Prostate gland (tissue), 2 donors: ENCODE data around the gene NUP58. TPM values are rescaled to one million over a fixed set of nuclear protein-coding genes. Genes with fewer than 3 reads are reported as not detected.
"Not testable (repeated sequence)": the region's sequence is repeated elsewhere in the genome, so short reads cannot be mapped to it uniquely, and the experiment has no call there.

ENCODE experiments used
- DNase-seq: peaks from one replicate; pipeline ENCODE4 v3.0.0-alpha.2; 2019; ENCODE audit warnings: low spot score
- H3K27ac ChIP-seq, 2 donors: fragments of 200-600 bp; sonication (generic); 2 replicates each; pipeline ENCODE4 v1.5.1; 2017 to 2019
- H3K27me3 ChIP-seq: fragments of 200-600 bp; sonication (generic); replicated peaks from 2 replicates; pipeline ENCODE4 v1.5.1; 2019; ENCODE audit not compliant: insufficient read depth
- H3K36me3 ChIP-seq, 2 donors: fragments of 200-600 bp; sonication (generic); 1 replicate in 1 of 2; 2 replicates in 1 of 2; pipeline versions ENCODE4 v1.5.1 to v1.8.1; 2017 to 2019
- H3K4me1 ChIP-seq: fragments of 200-600 bp; sonication (generic); replicated peaks from 2 replicates; pipeline ENCODE4 v1.5.1; 2019
- H3K4me3 ChIP-seq, 2 donors: fragments of 200-600 bp; sonication (generic); 2 replicates each; pipeline ENCODE4 v1.5.1; 2017 to 2019
- H3K9me3 ChIP-seq: fragments of 200-600 bp; sonication (generic); 2 replicates; pipeline ENCODE4 v1.5.1; 2017
- POLR2A ChIP-seq: fragments of 450-650 bp; IDR thresholded peaks from one replicate; pipeline ENCODE4 v1.6.1; 2016; ENCODE audit warnings: antibody characterized with exemption, mild to moderate bottlenecking
- POLR2AphosphoS5 ChIP-seq: sonication (generic); formaldehyde crosslinking; IDR thresholded peaks from one replicate; pipeline ENCODE4 v1.6.1; 2017; ENCODE audit warnings: antibody characterized with exemption
- WGBS: methylation state at CpG from one replicate; pipeline ENCODE4 v1.1.5; 2018; 5-methylcytosine and 5-hydroxymethylcytosine counted together
- intact Hi-C: fragments of 100-400 bp; cut with DNase I; formaldehyde crosslinking; loops from one replicate; pipeline ENCODE4 v1.14.2; 2022
- total RNA-seq, 2 donors: library from RNA; depleted of rRNA; stranded (reverse); fragments of >200 nt; gene quantifications; one replicate each; pipeline ENCODE4 v1.1.0, GENCODE V29; 2016
- TF ChIP-seq, protein P1 (sequence below), 4 experiments: fragments of 200-600 bp in 2 of 4; fragments of 450-650 bp in 2 of 4; sonication (generic) in 2 of 4; IDR thresholded peaks; 1 replicate in 3 of 4; 2 replicates in 1 of 4; pipeline ENCODE4 v1.5.1; 2016 to 2019; ENCODE audit warnings: antibody characterized with exemption in 4 of 4, mild to moderate bottlenecking in 2 of 4, moderate library complexity in 2 of 4

NUP58 gene
- total RNA-seq, 2 donors from 2014 or later: 35.6 to 143 TPM

DNA sequence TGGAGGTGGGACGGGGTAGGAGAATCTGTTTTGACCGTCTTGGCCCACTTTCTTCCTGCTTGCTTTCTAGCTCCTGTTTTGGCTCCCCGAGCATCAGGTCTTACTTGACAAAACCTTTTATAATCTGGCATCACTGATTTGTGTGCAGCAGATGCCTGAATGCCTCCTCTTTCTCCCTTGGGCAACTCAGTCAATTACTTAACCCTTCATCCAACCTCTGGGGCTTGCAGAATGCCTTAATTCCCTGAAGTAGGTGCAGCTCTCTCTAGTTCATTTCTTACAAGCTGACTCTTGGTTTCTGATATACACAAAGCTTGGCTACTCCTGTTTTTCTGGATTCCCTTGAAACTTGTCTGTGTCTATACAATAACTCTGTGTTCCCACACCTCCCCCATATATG, 5.7 kb upstream of the NUP58 start:
- Histone ChIP-seq H3K27me3 (no peaks in the 10 kb centered on the region), H3K36me3 (no peaks in the 10 kb centered on the region), H3K4me1 (peaks cover under 1% of the 10 kb centered on the region), H3K9me3 (no peaks in the 10 kb centered on the region), H3K4me3 (no peak overlapping the region), H3K27ac (no peak overlapping the region)
- TF ChIP-seq POLR2A (no peak), POLR2AphosphoS5 (no peak)
- TF ChIP-seq, protein P1, sequence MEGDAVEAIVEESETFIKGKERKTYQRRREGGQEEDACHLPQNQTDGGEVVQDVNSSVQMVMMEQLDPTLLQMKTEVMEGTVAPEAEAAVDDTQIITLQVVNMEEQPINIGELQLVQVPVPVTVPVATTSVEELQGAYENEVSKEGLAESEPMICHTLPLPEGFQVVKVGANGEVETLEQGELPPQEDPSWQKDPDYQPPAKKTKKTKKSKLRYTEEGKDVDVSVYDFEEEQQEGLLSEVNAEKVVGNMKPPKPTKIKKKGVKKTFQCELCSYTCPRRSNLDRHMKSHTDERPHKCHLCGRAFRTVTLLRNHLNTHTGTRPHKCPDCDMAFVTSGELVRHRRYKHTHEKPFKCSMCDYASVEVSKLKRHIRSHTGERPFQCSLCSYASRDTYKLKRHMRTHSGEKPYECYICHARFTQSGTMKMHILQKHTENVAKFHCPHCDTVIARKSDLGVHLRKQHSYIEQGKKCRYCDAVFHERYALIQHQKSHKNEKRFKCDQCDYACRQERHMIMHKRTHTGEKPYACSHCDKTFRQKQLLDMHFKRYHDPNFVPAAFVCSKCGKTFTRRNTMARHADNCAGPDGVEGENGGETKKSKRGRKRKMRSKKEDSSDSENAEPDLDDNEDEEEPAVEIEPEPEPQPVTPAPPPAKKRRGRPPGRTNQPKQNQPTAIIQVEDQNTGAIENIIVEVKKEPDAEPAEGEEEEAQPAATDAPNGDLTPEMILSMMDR (IDR thresholded peaks at IDR 0.05): no peak
- WGBS: 64% methylated on average over 3 of the region's 3 CpGs
- intact Hi-C loops: no loop called here
- no peak for DNase-seq

DNA sequence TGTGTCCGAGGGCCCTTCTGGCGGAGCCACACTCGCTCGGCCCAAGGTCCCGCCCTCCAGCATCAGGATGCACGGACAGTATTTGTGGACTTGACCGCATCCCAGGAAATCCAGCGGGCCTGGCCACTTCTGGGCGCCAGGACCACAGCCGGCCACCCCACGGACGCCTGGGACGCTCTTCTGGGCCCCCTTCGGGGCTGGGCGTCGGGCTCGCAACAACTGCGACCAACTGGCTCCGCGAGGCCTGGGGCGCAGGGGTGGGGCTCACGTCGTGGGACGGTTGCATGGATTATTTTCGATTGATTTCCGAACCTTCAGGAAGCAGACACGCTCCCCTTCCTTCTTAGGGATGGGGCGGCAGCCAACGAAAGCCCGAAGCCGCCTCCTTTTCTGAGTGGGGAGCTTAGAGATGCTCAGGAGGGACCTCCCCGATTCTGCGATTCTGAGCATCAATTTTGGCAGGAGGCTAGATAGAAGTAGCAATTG, 521 bp upstream of the NUP58 start:
- Histone ChIP-seq H3K9me3 (no peaks in the 10 kb centered on the region), H3K4me1 (peaks cover 13% of the 10 kb centered on the region), H3K27me3 (no peaks in the 10 kb centered on the region), H3K27ac (peak overlapping the region; percentile 83 to 88), H3K4me3 (peak overlapping the region; percentile 57 to 73), H3K36me3 (no peaks in the 10 kb centered on the region)
- peak; percentile 10 for DNase-seq
- 13% methylated on average over 19 of the region's 33 CpGs for WGBS
- TF ChIP-seq, protein P1 (IDR thresholded peaks at IDR 0.05): no peak
- intact Hi-C loops: no loop called here

DNA sequence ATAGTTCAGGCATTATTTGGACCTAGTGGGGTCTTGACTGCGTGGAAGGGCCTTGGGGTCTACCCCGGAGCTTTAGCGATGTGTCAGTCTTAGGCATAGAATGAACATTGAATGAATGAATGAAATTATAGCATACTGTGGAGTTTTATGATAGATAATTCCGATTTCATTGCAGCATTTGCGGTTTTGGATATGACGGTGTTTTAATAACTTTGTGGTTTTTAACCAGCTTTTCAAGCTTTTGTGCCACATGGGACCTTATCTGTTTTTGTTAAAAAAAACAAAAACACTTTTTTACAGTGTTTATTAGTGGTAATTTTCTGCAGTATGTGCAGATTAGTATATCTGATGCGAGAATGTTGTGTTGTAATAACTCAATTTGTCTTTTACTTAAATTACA, 696 bp downstream of the NUP58 start:
- 6% methylated on average over 7 of the region's 7 CpGs for WGBS
- intact Hi-C loops: no loop called here
- TF ChIP-seq POLR2A: no peak
- no peak for TF ChIP-seq POLR2AphosphoS5
- TF ChIP-seq, protein P1 (IDR thresholded peaks at IDR 0.05): no peak
- Histone ChIP-seq H3K4me3 (peak overlapping the region; percentile 57 to 73), H3K9me3 (no peaks in the 10 kb centered on the region), H3K4me1 (peaks cover 13% of the 10 kb centered on the region), H3K36me3 (no peaks in the 10 kb centered on the region), H3K27me3 (no peaks in the 10 kb centered on the region), H3K27ac (peak overlapping the region; percentile 83 to 88)
- no peak for DNase-seq

DNA sequence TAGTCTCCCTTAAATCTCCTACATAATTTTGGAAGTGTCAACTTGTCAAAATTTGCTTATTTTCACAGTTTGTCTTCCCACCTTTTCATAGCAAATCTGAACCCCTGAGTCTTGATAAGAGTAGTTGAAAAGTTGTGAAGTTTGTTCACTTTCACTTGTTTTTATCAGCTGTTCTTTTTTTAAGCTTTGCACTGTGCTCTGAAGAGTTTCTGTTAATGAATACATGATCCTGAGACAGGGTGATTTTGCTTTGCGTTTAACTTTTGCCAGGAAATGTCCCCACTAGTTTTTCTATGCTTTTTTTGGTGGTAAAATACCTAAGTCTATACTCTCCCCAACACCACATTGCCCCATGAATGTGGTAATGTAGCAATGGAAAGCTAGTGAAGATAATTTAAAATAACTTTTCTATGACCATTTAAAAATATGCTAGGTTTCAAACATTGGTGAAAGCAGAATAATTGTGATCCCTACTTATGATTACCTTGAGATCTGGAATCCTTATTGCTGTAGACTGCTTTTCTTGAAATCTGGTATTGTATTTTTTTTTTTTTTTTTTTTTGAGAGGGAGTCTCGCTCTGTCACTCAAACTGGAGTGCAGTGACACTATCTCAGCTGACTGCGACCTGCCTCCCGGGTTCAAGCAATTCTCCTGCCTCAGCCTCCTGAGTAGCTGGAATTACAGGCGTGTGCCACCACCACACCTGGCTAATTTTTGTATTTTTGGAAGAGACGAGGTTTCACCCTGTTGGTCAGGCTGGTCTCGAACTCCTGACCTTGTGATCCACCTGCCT, 5.4 kb downstream of the NUP58 start:
- Histone ChIP-seq H3K9me3 (no peaks in the 10 kb centered on the region), H3K36me3 (no peaks in the 10 kb centered on the region), H3K27me3 (no peaks in the 10 kb centered on the region), H3K27ac (no peak overlapping the region), H3K4me3 (no peak overlapping the region), H3K4me1 (peaks cover 11% of the 10 kb centered on the region)
- TF ChIP-seq, protein P1 (IDR thresholded peaks at IDR 0.05): no peak
- TF ChIP-seq POLR2A (no peak), POLR2AphosphoS5 (no peak)
- no peak for DNase-seq
- intact Hi-C loops: no loop called here
- 88% methylated on average over 7 of the region's 7 CpGs for whole genome bisulfite sequencing

DNA sequence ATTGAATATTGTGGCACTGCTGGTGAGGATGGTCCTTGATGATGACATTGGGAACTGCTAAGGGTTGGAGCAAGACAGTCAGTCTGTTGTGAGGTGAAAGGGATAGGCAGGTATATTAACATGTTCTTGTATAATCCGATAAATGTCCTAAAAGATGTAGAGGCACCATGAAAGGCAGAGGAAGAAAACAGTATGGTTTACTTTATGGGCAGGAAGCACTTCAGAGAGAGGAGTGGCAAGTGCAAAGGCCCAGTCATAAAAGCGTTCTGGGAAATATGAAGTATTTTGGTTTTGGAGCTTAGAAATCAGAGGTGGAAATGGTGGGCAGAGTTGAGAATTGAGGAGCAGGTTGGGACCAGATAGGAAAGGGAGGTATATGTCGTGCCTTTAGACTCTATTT, 9.5 kb downstream of the NUP58 start:
- 95% methylated on average over 3 of the region's 3 CpGs for WGBS
- intact Hi-C loops: no loop called here
- H3K4me3 ChIP-seq: no peak overlapping the region

DNA sequence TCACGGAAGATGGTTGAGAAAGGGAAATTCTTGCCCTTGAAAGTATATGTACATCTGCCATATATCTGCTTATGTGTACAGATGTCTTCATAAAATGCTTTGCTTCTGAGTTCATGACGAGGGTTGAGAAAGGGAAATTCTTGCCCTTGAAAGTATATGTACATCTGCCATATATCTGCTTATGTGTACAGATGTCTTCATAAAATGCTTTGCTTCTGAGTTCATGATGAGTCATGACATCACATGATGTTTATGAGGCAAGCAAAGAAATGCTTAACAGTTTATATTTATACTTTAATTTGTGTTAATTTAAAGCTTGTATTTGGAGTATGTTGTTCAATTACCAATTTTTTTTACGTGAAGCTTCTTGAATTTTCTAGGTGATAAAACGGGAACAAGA, 17.5 kb downstream of the NUP58 start:
- WGBS: 77% methylated on average over 4 of the region's 4 CpGs
- not testable (repeated sequence) for H3K36me3 ChIP-seq

More for the DNA sequence above, 9.5 kb downstream of the NUP58 start:
- TF ChIP-seq POLR2A (no peak), POLR2AphosphoS5 (no peak)
- TF ChIP-seq, protein P1 (IDR thresholded peaks at IDR 0.05): no peak
- no peak for DNase-seq
- no peaks in the 10 kb centered on the region for H3K36me3 ChIP-seq
- no peaks in the 10 kb centered on the region for H3K4me1 ChIP-seq
- H3K27me3 ChIP-seq: no peaks in the 10 kb centered on the region
- H3K27ac ChIP-seq: no peak overlapping the region
- no peaks in the 10 kb centered on the region for H3K9me3 ChIP-seq

More for the DNA sequence above, 17.5 kb downstream of the NUP58 start:
- DNase-seq, H3K4me1 ChIP-seq, H3K27ac ChIP-seq, H3K4me3 ChIP-seq, H3K27me3 ChIP-seq, H3K9me3 ChIP-seq, intact Hi-C loops: not testable (repeated sequence)
